HEK293T (cell line): ENCODE data around the gene FAM171A2.

Experiments
- ARNT ChIP-seq: fragments of 450-650 bp; IDR thresholded peaks from 2 replicates; pipeline ENCODE4 v1.6.1; 2017; ENCODE audit warnings: mild to moderate bottlenecking
- CTBP1 ChIP-seq: fragments of 450-650 bp; IDR thresholded peaks from 2 replicates; pipeline ENCODE4 v1.6.1; 2016; ENCODE audit warnings: borderline replicate concordance
- ELF4 ChIP-seq: fragments of 450-650 bp; IDR thresholded peaks from 2 replicates; pipeline ENCODE4 v1.6.1; 2017; ENCODE audit warnings: antibody characterized with exemption
- FOXA1 ChIP-seq: fragments of 450-650 bp; IDR thresholded peaks from 2 replicates; pipeline ENCODE4 v1.6.1; 2016; ENCODE audit warnings: mild to moderate bottlenecking
- FOXK2 ChIP-seq: fragments of 450-650 bp; IDR thresholded peaks from 2 replicates; pipeline ENCODE4 v1.6.1; 2016; ENCODE audit warnings: mild to moderate bottlenecking
- FOXM1 ChIP-seq: fragments of 450-650 bp; IDR thresholded peaks from 2 replicates; pipeline ENCODE4 v1.6.1; 2017; ENCODE audit warnings: mild to moderate bottlenecking, borderline replicate concordance
- SP1 ChIP-seq: fragments of 450-650 bp; IDR thresholded peaks from 2 replicates; pipeline ENCODE4 v1.6.1; 2017
- SUZ12 ChIP-seq: fragments of 450-650 bp; IDR thresholded peaks from 2 replicates; pipeline ENCODE4 v1.6.1; 2016; ENCODE audit warnings: mild to moderate bottlenecking
- TARDBP ChIP-seq: fragments of 450-650 bp; IDR thresholded peaks from 2 replicates; pipeline ENCODE4 v1.6.1; 2016
- TF ChIP-seq, protein P1 (sequence below): fragments of 450-650 bp; IDR thresholded peaks from 2 replicates; pipeline ENCODE4 v1.6.1; 2016

- TF ChIP-seq SP1, result no peak
- TF ChIP-seq, protein P1, sequence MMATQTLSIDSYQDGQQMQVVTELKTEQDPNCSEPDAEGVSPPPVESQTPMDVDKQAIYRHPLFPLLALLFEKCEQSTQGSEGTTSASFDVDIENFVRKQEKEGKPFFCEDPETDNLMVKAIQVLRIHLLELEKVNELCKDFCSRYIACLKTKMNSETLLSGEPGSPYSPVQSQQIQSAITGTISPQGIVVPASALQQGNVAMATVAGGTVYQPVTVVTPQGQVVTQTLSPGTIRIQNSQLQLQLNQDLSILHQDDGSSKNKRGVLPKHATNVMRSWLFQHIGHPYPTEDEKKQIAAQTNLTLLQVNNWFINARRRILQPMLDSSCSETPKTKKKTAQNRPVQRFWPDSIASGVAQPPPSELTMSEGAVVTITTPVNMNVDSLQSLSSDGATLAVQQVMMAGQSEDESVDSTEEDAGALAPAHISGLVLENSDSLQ, result no peak
- TF ChIP-seq ARNT, result no peak
- TF ChIP-seq FOXM1, result no peak
- no peak for TF ChIP-seq TARDBP
- TF ChIP-seq CTBP1, result no peak
- TF ChIP-seq SUZ12, result no peak
- TF ChIP-seq ELF4, result no peak
- TF ChIP-seq FOXA1, result no peak
- TF ChIP-seq FOXK2, result no peak
These were observed 7.4 kb downstream of the FAM171A2 start for GRCh38 chr17:44356241-44356640.
